ENCODE data around the gene ABCB1.

Gene ABCB1
- 17.6 to 155 (median 104) reads per million in 4 experiments for total RNA-seq

- DNase-seq, result peak; percentile 22
Observed at GRCh38 chr7:87600130-87601124, at the start of gene ABCB1. Gene ABCB1 (minus strand): TSS chr7:87600884. CDS start chr7:87600184, 700 bp downstream.

- DNase-seq, result no peak
Observed at GRCh38 chr7:87648316-87648715, 47.6 kb upstream of the ABCB1 start.

- no peak for DNase-seq
Observed at GRCh38 chr7:87645446-87645845, 44.8 kb upstream of the ABCB1 start.

GRCh38 chr7:87635921-87636320 is 35.2 kb upstream of the ABCB1 start:
- no peak for DNase-seq

- peak; percentile 17 for DNase-seq
Observed at GRCh38 chr7:87628780-87629569, 28.3 kb upstream of the ABCB1 start.

- DNase-seq, result no peak
Observed at GRCh38 chr7:87627634-87627994, 26.9 kb upstream of the ABCB1 start.

GRCh38 chr7:87625101-87625500 is 24.4 kb upstream of the ABCB1 start:
- no peak for DNase-seq

- no peak for DNase-seq
Observed at GRCh38 chr7:87624628-87625027, 23.9 kb upstream of the ABCB1 start.

GRCh38 chr7:87615197-87615596 is 14.5 kb upstream of the ABCB1 start:
- DNase-seq, result no peak

GRCh38 chr7:87609916-87610315 is 9.2 kb upstream of the ABCB1 start:
- no peak for DNase-seq

- no peak for DNase-seq
Observed at GRCh38 chr7:87608431-87608830, 7.7 kb upstream of the ABCB1 start.

- no peak for DNase-seq
Observed at GRCh38 chr7:87604264-87604663, 3.6 kb upstream of the ABCB1 start.

- DNase-seq, result peak; percentile 0
Observed at GRCh38 chr7:87599336-87599735, 1.3 kb downstream of the ABCB1 start.

GRCh38 chr7:87598234-87599009 is 2.3 kb downstream of the ABCB1 start:
- DNase-seq, result no peak

GRCh38 chr7:87596696-87597095 is 4.0 kb downstream of the ABCB1 start:
- DNase-seq, result no peak

GRCh38 chr7:87596136-87596535 is 4.5 kb downstream of the ABCB1 start:
- no peak for DNase-seq

GRCh38 chr7:87592300-87592699 is 8.4 kb downstream of the ABCB1 start:
- no peak for DNase-seq

GRCh38 chr7:87591211-87591610 is 9.5 kb downstream of the ABCB1 start:
- no peak for DNase-seq

- no peak for DNase-seq
Observed at GRCh38 chr7:87590578-87590977, 10.1 kb downstream of the ABCB1 start.

- no peak for DNase-seq
Observed at GRCh38 chr7:87589631-87590030, 11.1 kb downstream of the ABCB1 start.

- DNase-seq, result no peak
Observed at GRCh38 chr7:87581723-87582122, 19.0 kb downstream of the ABCB1 start.

GRCh38 chr7:87580636-87581035 is 20.0 kb downstream of the ABCB1 start:
- DNase-seq, result no peak

- DNase-seq, result no peak
Observed at GRCh38 chr7:87575521-87575920, 25.2 kb downstream of the ABCB1 start.
